ENCODE data around the gene RAI1. TPM values are rescaled to one million over a fixed set of nuclear protein-coding genes. Genes with fewer than 3 reads are reported as not detected.

Gene RAI1
- total and polyA plus RNA-seq, 2 of the 13 experiments (the other 11 are each of a cell fraction or from before 2014, with no cell fraction given) = 3.4 to 5.2 TPM

DNA sequence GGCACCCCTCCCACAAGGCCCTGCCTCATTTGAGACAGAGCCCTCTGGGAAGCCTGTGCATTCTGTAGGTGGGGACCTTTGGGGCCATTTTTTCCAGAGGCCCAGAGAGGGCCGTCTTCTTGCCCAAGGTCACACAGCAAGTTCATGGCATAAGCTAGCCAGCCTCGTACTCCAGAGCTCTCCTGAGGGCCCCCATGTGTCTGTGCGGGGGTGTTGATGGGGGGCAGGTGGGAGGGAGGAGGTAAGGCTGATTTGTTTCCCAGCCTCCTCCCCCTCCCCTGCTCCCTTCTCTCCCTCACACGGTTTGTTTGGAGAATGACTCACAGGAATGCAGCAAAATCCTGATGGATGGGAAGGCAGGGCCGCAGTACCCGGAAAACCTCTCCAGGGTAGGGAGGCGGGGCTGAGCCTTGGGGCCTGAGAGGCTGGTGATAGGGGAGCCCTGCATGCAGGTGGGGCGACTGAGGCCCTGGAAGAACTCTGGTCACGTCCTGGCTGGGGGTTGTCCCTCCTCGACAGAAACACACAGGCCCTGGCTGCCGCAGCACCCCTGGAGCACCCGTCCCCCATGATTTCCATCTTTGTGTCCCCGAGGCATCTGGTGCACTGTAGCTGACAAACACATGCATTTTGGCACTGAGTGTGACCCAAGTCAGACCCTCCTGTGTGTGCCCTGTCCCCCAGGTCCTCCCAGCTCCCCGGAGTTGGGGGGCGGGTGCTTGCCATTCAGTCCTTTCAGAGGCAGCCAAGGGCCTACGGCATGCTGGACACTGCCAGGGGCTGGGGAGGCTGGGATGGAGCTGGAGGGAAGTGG is 29.7 kb downstream of the RAI1 start (continued):
- TF ChIP-seq, protein P1, sequence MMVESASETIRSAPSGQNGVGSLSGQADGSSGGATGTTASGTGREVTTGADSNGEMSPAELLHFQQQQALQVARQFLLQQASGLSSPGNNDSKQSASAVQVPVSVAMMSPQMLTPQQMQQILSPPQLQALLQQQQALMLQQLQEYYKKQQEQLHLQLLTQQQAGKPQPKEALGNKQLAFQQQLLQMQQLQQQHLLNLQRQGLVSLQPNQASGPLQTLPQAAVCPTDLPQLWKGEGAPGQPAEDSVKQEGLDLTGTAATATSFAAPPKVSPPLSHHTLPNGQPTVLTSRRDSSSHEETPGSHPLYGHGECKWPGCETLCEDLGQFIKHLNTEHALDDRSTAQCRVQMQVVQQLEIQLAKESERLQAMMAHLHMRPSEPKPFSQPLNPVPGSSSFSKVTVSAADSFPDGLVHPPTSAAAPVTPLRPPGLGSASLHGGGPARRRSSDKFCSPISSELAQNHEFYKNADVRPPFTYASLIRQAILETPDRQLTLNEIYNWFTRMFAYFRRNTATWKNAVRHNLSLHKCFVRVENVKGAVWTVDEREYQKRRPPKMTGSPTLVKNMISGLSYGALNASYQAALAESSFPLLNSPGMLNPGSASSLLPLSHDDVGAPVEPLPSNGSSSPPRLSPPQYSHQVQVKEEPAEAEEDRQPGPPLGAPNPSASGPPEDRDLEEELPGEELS (CRISPR knock-in tag; IDR thresholded peaks at IDR 0.05) = peak; percentile 84
- 0 out of 2 replicates have a peak, but pooled peaks have one; percentile 44 for TF ChIP-seq RBFOX2 (IDR thresholded peaks at IDR 0.05; ENCODE audit: low read depth, low read length)
- peak; percentile 64 for TF ChIP-seq THAP11 (CRISPR knock-in tag; IDR thresholded peaks at IDR 0.05)
- TF ChIP-seq, protein P2, sequence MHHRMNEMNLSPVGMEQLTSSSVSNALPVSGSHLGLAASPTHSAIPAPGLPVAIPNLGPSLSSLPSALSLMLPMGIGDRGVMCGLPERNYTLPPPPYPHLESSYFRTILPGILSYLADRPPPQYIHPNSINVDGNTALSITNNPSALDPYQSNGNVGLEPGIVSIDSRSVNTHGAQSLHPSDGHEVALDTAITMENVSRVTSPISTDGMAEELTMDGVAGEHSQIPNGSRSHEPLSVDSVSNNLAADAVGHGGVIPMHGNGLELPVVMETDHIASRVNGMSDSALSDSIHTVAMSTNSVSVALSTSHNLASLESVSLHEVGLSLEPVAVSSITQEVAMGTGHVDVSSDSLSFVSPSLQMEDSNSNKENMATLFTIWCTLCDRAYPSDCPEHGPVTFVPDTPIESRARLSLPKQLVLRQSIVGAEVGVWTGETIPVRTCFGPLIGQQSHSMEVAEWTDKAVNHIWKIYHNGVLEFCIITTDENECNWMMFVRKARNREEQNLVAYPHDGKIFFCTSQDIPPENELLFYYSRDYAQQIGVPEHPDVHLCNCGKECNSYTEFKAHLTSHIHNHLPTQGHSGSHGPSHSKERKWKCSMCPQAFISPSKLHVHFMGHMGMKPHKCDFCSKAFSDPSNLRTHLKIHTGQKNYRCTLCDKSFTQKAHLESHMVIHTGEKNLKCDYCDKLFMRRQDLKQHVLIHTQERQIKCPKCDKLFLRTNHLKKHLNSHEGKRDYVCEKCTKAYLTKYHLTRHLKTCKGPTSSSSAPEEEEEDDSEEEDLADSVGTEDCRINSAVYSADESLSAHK (CRISPR knock-in tag; IDR thresholded peaks at IDR 0.05; ENCODE audit: borderline replicate concordance) = no peak
- no peak for TF ChIP-seq HES4 (CRISPR knock-in tag; IDR thresholded peaks at IDR 0.05; ENCODE audit: borderline replicate concordance)
- no peak; the same call in 1 of the 2 replicates for TF ChIP-seq KAT7 (CRISPR knock-in tag; IDR thresholded peaks at IDR 0.05; ENCODE audit: borderline replicate concordance)
- no peak for TF ChIP-seq ZBTB21 (CRISPR knock-in tag; IDR thresholded peaks at IDR 0.05)
- no peak for TF ChIP-seq IRX3 (CRISPR knock-in tag; IDR thresholded peaks at IDR 0.05; ENCODE audit: borderline replicate concordance, low read depth)
- TF ChIP-seq PAX8 (CRISPR knock-in tag; IDR thresholded peaks at IDR 0.05; ENCODE audit: borderline replicate concordance) = no peak
- TF ChIP-seq, protein P3, sequence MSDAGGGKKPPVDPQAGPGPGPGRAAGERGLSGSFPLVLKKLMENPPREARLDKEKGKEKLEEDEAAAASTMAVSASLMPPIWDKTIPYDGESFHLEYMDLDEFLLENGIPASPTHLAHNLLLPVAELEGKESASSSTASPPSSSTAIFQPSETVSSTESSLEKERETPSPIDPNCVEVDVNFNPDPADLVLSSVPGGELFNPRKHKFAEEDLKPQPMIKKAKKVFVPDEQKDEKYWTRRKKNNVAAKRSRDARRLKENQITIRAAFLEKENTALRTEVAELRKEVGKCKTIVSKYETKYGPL (CRISPR knock-in tag; IDR thresholded peaks at IDR 0.05) = no peak
- TF ChIP-seq ZFP37 (CRISPR knock-in tag; IDR thresholded peaks at IDR 0.05; ENCODE audit: borderline replicate concordance) = no peak
- TF ChIP-seq FIP1L1 (IDR thresholded peaks at IDR 0.05; ENCODE audit: borderline replicate concordance, insufficient read depth, low read depth, low read length) = no peak
- no peak for TF ChIP-seq RFX3 (CRISPR knock-in tag; IDR thresholded peaks at IDR 0.05)
- TF ChIP-seq ZEB1 (IDR thresholded peaks at IDR 0.05; ENCODE audit: insufficient replicate concordance, low read depth) = peak; percentile 70
- no peak for TF ChIP-seq NAIF1 (CRISPR knock-in tag; IDR thresholded peaks at IDR 0.05; ENCODE audit: borderline replicate concordance)

All from HepG2 (cell line).